C1 segment of cervical spinal cord (tissue), 14 donors: ENCODE data around the gene STXBP3.

Experiments
- DNase-seq, 14 donors: peaks; one replicate each; lab custom pipeline; 2025; lab: John Stamatoyannopoulos, UW

STXBP3 gene

DNA sequence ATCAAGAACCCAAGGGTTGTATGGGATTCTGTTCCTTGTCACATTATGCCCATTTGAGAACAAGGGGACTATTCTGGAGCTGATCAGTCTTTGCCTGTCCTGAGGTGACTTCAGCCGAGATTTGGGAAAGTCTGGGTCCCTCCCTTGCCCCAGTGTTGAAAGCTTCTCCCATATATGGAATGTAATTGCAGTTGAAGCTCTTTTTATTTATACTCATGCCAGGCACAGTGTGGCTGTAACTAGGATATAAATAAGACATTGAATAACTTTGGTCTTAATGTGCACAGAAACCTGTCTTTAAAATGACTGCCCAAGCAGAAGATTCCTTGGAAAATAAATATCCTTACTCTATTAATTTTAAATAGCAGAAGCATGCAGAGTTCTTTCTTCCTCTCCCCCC is 95.2 kb downstream of the STXBP3 start:
- no peak for DNase-seq

GRCh38 chr1:108842525-108843181 is 96.2 kb downstream of the STXBP3 start:
- no peak for DNase-seq

GRCh38 chr1:108843390-108844137 is 97.1 kb downstream of the STXBP3 start:
- DNase-seq = no peak

DNA sequence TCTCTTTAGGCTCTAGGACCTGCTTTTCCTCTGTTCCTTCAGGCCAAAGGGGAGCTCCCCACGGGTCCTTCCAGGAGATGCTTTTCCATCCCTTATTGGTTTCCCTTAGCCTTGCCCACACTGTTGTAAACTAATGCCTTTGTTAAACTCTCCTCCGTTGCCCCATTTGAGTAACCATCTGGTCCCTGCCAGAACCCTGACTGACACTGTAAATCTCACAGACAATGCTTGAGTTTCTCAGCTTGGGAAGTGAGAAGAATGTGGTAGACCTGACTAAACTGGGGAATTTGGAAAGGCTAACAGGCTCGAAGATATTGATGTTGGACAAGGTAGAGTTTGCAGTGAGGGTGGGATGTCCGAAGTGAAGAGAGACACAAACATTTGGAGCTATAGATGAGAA is 99.0 kb downstream of the STXBP3 start:
- DNase-seq = no peak

GRCh38 chr1:108845991-108846390 is 99.5 kb downstream of the STXBP3 start:
- DNase-seq = no peak

DNA sequence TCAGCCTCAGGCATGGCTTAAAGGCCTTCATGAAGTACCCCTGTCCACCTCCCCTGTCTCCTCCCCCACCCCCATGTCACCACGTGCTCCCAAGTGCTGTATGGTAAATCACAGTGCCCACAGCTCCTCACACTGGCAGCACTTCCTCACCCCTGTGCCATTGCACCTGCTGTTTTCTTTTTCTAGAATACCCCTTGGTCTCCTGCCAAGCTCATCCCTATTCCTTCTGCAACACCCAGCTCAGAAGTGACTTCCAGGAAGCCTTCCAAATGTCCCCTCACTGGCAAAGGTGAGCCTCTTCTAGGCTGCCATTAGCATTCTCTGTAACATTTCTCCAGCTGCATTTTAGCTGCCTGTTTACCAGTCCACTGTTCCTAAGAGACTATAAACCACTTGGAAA is 101.0 kb downstream of the STXBP3 start:
- peak in 4 of 14 donors; percentile 9 to 20 (median 14) for DNase-seq

- no peak for DNase-seq
These were observed 102.3 kb downstream of the STXBP3 start for GRCh38 chr1:108848806-108849205.

DNA sequence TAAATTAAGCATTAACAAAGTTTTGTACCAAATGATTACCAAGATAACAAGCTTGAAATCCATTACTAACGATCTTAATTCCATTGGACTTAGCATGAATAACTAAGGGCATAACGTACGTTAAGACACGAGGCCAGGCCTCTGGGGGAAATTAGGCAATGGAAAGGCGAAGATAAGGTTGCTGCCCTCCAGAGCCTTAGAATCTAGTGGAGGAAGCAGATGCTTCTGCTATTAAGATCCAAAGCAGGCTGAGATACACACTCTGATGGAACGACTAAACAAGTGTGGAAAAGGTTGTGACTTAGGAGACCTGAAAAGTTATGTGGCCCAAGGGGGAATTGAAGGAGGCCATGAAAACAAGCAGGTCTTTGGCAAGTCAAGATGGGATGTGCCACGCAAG is 104.5 kb downstream of the STXBP3 start:
- DNase-seq = no peak

GRCh38 chr1:108851567-108851966 is 105.1 kb downstream of the STXBP3 start:
- no peak for DNase-seq

DNA sequence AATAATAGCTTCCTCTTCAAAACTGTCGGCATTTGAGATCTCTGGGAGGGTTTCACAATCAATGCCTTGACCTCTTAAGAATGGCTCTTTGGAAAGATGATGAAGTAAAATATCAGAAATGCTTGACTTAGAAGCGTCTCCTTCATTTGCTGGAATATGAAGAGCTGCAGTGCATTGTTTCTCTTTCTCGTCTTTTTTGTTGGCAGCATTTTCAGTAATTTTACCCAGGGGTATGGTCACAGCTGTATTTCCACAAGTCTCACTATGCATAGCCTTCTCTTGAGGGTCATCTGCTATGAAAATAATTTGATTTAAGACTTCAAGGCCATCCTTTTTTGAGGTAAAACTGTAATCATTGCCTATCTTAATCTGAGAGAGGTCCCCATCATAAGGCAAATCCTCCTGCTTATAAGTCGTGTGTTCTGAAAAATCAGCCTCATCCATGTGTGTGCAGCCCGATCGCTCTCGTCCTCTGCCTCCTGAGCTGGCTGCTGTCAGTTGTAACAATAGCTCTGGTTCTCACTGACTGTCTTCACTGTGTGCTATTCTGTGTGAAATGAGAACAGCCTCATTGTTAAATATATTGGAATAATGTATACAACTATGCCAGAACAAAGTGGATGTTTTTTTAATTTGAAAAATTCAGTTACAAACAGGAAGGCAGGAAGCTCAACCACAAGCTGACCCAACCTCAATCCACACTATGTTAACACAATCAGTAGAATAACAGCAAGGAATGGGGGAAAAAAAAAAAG is 105.9 kb downstream of the STXBP3 start:
- DNase-seq = peak in 6 of 14 donors; percentile 8 to 39 (median 20)

DNA sequence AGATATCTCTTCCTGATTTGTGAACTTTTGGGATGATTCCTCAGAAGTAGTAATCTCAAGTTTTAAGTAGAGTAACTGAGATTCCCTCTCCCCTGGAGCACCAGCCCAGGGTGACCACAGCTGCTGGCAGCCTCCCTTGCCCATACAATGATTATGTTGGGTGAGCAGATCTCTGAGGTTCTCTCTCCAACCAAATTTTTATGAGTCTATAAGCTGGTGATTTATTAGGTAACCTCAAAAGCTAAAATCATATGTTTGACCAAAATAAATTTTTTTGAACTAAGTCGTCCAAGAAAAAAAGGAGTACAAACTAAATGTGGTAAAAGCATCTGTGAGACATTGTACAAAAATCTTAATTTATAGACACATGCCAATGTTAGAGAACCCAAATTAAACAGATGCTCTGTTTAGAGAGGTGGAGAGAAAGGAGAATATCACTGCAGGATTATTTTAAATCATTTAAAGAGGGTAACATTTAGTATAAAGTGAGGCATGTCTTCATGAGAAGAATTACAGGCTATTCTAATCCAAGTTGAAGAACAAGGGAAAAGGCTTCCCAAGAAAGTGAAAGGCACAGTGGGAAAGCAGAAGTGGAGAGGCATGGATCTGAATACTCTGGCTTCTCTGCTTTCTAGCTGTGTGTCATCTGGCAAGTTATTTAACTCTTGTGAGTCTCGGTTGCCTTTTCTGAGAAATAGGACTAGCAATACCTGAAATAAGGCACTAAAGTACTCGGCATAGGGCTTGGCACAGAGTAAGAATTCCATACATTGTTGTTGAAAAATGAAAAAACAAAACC is 107.9 kb downstream of the STXBP3 start:
- DNase-seq = no peak

DNA sequence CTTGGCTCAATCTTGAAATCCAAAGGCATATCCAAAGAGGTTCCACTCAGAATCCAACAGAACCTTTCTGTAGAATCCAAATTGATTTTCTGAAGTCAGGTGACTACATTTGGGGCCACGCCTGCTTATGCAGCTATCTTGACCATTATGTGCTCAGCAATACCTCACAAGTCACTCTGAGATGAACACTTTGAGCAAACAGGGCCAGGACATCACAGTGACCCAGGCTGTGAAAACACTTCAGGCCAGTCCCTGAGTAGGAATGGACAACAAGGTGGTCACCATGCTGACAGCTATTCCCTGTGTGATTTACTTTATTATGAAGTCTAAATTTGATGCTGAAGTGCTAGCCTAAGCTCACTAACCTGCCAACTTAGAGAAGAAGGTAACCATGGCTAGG is 110.5 kb downstream of the STXBP3 start, which contains the start of gene AKNAD1:
Gene AKNAD1, minus strand, starts transcription at position 101 of the 400 bp plus-strand sequence. CDS start 4,430 bp downstream, outside the sequence.
- DNase-seq = no peak

DNA sequence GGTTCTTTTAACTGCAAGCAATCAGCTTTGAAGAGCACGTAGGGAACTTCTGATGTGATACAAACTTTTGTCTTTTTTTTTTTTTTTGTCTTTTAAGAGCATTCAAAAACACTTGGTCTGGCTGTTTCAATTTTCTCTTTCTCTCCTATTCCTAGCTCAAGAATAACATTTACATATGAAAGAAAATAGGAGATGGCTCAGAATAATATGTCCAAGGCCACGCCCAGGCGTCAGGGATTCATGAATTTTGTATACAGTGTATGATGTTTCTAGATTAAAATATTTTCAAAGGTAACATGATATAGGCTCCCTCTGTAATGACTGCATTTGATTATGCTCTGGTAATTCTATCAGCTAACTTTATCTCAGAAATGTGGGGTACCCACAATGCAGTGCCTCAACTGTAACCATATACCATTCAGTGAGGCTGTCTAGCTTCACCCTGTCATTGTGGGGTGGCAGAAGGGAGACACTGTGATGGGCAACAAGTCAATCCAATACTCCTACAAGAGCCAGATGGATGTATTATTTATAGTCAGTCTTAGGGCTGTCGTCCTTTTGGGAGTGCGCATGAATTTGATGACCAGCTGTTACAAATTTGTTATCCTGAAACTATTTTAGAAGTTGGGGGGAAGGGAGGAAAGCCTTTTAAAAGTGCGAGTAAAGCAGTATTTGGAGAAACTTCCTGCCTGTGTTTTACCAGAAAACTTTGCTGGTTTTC is 111.9 kb downstream of the STXBP3 start:
- DNase-seq = peak in 1 of 14 donors; percentile 24
